AML-193 (cell line): ENCODE results near the gene KRT37.

Source experiments
- DNase-seq, 2 experiments: peaks; one replicate each; lab custom pipeline; 2025; lab: John Stamatoyannopoulos, UW

The KRT37 gene

DNA sequence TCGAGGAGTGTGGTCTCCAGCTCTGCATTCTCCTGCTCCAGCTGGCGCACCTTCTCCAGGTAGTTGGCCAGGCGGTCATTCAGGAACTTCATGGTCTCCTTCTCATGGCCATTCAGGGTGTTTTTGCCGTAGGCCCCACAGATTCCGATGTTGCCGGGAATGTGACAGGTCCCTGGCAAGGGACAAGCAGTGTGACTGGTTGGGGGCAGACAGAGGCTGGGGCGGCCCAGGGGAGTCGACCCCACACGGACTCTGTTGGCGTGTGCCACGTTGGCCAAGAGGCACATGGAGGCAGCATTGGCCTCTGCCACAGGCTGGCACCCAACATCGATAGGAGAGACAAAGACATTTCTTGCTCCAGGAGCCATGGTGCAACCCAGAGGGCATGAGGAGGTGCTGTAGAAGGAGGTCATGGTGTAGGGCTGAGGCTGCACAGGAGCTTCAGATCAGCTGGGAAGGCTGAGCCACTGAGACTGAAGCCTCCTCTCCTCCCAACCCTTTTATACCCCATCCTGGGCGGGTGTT lies at the start of gene KRT37:
Gene KRT37, minus strand, starts transcription at position 475 of the 525 bp plus-strand sequence. Its CDS starts 62 bp downstream, at position 413.
- no peak for DNase-seq

DNA sequence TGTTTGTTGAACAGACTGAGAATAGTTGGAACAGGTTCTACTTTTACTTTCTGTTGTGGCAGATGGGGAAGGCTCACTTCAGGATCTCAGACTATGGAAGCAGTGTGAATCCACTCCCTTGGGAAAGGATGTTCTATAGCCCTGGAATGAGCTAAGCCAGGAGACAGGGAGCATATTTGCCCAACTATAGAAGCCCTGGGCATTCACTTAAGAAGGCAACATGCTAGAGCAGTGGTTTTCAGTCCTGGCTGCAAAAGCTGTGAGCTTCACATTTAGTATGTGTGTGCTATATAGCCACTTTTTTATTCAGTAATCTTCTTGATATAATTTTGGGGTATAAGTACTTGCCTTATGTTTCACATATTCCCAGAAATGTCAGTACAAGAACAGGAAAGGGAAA lies 44.0 kb upstream of the KRT37 start:
- no peak for DNase-seq

- no peak for DNase-seq
Measured at GRCh38 chr17:41467561-41467960, 43.2 kb upstream of the KRT37 start.

GRCh38 chr17:41466988-41467387 lies 42.6 kb upstream of the KRT37 start, which contains the start of gene KRT32:
Gene KRT32, minus strand, starts transcription at chr17:41467386. Its CDS starts 61 bp downstream, at chr17:41467325.
- DNase-seq: no peak

DNA sequence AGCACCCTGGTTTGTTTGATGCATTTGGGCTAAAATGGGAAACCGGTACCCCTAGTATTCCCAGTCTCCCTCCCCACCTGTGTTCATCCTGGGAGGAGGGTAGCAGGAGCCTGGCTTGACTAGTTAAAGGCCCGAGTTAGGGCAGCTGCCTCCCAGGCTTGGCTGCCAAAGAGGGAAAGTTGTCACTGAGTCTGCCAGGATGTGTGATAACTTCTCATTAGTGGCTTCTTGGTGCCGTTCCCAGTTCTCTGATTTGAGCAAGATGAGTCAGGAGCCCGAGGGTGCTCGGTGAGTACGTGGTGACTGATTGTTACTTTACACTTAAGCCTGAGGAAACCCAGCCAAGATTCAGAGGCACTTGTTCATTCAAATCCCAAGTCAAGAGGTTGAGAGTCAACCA lies 40.3 kb upstream of the KRT37 start:
- DNase-seq: no peak

DNA sequence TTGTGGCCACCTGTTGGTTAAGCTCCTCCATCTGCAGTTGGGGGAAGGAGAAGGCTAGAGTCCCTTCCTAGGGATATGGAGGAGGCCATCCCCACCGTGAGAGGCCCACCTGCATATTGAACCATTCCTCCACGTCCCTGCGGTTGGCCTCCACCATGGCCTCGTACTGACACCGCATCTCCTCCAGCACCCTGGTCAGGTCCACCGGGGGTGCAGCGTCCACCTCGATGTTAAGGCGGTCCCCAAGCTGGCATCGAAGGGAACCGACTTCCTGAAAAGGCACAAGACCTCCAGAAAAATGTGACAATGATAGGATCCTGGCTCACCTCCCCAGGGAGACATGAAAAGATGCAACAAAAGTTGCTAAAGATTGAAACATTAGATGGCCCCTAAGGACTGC lies 39.8 kb upstream of the KRT37 start:
- DNase-seq: no peak

DNA sequence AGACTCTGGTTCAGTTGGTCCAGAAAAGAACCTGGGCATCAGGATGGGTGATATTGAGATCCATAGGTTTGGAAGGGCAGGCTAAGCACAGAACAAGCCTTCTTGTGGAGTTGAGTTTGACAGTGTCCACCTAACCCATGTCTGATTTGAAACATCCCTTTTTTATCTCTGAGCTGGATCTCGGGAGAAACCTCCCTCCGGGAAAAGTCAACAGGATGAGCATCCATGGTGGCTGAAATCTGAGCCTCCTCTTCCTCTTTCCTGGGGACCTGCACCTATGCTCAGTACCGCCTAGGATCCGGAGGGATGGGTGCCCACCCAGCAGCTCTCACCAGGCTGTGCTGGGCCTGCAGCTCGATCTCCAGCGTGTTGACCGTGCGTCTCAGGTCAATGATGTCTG lies 39.4 kb upstream of the KRT37 start:
- DNase-seq: no peak

DNA sequence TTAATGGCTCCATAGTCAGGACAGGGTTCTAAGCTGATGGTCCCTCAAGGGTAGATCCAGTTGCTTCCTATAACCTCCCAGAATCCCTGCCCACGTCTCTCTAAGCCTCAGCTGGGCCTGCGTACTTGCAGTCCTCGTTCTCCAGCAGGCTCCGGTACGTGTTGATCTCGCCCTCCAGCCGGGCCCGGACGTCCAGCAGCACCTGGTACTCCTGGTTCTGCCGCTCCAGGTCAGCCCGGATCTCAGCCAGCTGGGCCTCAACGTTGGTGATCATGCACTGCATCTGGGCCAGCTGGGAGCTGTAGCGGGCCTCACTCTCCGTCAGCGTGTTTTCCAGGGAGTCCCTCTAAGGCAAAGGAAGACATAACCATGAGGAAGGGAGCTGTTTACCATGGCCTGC lies 38.3 kb upstream of the KRT37 start:
- DNase-seq: no peak

- DNase-seq: no peak
Measured at GRCh38 chr17:41457676-41458075, 33.3 kb upstream of the KRT37 start.

DNA sequence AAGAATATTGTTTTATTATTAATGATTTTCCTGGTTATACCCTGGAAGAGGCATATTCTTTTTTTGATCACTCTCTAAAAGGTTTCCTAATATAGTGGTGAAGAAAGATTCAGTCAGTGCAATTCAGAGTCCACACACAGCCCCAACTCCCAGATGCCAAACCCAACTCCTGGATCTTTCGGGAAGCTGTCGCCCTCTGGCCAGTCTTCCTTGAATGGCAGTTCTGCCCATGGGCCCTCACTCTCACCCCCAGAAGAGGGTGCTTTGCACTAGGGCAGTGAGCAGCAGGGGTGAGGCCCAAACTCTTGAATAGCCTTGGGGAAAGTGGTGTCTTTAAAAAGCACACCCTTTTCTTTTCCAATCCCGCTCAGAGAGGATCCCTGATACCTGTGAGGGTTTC lies 31.8 kb upstream of the KRT37 start:
- no peak for DNase-seq

- DNase-seq: no peak
Measured at GRCh38 chr17:41455236-41455635, 30.9 kb upstream of the KRT37 start.

DNA sequence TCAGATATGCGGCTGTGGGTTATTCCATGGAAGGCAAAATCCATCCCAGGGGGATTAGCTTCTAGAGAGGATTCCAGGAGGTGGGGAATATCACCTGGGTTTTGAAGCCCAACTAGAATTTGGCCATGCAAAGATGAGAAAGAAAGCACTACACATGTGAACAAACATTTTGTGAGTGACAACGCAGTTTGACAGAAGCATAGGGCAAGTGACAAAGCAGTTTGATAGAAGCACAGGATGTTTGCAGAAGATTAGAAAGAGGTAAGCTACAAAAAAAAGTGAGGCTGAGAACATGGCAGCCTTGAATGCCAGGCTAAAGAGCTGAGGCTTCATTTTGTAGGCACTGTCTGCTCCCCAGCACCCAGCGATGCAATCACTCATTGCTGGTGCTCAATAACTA lies 28.7 kb upstream of the KRT37 start:
- no peak for DNase-seq

GRCh38 chr17:41452281-41452680 lies 27.9 kb upstream of the KRT37 start:
- peak; percentile 72 to 76 for DNase-seq

DNA sequence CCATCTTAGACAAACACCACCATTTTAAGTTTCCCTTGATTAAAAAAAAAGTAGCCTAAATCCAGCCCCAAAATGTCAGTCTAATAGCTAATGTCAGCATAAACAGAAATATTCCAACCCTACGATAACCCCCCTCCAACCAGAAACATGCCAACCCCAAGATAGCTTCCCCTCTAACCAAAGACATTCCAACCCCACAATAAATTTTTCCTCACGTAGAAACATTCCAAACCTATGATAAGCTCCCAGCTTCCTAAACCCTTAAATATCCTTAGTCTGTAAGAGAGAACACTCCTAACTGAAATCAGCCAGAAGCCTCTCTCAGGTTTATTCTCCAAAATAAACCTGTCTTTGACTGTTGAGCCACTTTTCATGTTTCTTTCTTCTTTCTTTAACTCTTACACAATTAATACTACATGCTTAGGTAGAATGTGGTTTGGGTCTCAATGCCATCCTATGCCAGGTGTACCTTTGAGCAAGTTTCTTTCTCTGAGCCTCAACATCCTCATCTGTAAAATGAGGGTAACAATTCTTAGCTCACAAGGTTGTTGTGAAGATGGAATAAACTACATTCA lies 26.9 kb upstream of the KRT37 start:
- no peak for DNase-seq

DNA sequence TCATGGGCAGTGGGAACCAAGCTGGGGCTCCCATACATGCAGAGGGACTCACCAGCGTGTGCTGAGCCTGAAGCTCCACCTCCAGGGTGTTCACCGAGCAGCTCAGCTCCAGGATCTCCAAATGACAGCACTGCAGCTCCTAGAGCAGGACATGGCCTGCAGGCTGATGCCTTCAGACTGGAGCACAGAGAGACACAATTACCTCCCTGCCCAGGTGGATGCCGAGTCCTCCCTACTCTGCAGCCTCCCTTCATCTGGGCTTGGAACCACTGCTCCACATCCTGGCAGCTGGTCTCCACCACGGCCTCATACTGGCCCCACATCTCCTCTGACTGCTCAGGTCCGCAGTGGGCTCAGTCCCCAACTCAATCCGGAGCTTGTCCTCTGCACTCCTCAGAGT lies 24.6 kb upstream of the KRT37 start:
- DNase-seq: no peak

GRCh38 chr17:41448506-41448905 lies 24.1 kb upstream of the KRT37 start:
- DNase-seq: no peak

DNA sequence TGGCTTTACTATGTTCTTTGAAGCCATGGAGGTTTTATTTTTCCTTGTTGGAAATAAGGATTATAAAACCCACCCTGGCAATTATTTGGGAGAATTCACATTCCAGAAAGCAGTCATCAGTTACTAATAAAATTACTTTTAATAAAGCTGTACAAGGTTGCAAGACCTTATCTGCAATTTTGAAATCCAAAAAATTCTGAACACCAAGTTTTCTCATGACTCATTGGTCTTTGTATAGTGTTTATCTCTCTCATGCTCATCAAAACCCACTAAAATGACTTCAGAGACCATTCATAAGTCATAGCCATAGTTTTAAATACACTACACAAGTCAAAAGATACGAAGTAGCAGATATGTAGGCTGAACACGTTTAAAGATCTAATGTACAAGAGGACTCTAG lies 22.4 kb upstream of the KRT37 start:
- DNase-seq: no peak

GRCh38 chr17:41444640-41445039 lies 20.3 kb upstream of the KRT37 start:
- DNase-seq: no peak

GRCh38 chr17:41444186-41444585 lies 19.8 kb upstream of the KRT37 start:
- peak; percentile 7 to 21 for DNase-seq

DNA sequence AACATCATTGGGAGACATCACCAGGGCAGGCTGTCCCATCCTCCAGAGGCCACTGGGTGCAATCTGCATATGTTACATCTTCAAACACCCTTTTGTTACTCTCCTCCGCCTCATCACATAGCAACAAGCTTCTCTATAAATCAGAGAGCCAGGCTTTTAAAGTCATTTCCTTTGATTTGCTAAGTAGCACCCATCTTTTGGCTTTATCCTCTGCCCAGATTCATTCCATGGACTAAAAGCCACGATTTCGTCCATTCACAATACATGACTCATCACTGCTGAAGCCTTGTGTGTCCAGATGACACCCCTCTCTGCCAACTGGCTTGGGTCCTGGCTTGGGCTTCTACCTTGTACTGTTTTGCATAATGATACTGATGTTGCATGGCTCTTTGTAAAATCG lies 18.4 kb upstream of the KRT37 start:
- no peak for DNase-seq

DNA sequence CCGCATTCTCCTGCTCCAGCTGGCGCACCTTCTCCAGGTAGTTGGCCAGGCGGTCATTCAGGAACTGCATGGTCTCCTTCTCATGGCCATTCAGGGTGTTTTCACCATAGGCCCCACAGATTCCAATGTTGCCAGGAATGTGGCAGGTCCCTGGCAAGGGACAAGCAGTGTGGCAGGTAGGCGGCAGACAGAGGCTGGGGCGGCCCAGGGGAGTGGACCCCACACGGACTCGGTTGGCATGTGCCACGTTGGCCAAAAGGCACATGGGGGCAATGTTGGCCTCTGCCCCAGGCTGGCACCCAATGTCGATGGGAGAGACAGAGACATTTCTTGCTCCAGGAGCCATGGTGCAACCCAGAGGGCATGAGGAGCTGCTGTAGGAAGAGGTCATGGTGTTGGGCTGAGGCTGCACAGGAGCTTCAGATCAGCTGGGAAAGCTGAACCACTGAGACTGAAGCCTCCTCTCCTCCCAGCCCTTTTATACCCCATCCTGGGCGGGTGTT lies 16.2 kb upstream of the KRT37 start, which contains the start of gene KRT38:
Gene KRT38, minus strand, starts transcription at position 453 of the 503 bp plus-strand sequence. Its CDS starts 62 bp downstream, at position 391.
- no peak for DNase-seq

GRCh38 chr17:41439375-41439774 lies 15.0 kb upstream of the KRT37 start:
- peak; percentile 89 to 90 for DNase-seq

GRCh38 chr17:41437769-41438168 lies 13.4 kb upstream of the KRT37 start:
- DNase-seq: no peak

GRCh38 chr17:41437254-41437653 lies 12.9 kb upstream of the KRT37 start:
- DNase-seq: no peak
